HUES6 (cell line): Measurements from ENCODE around the gene PDPK1.
A peak's percentile ranks its signal among the peaks of the same experiment; 100 is the strongest.
"Not testable (repeated sequence)": the region's sequence is repeated elsewhere in the genome, so short reads cannot be mapped to it uniquely, and the experiment has no call there.

ENCODE experiments used
- H3K27ac ChIP-seq: 2 replicates; pipeline ENCODE4 v1.7.0; 2013; ENCODE audit warnings: low read depth, mild to moderate bottlenecking, low read length, inconsistent platforms
- H3K27me3 ChIP-seq: 2 replicates; pipeline ENCODE4 v1.6.1; 2013; ENCODE audit warnings: low read length; ENCODE audit not compliant: control insufficient read depth, insufficient read depth
- H3K36me3 ChIP-seq: 2 replicates; pipeline ENCODE4 v1.6.1; 2013; ENCODE audit warnings: low read length; ENCODE audit not compliant: control insufficient read depth, insufficient read depth
- H3K4me1 ChIP-seq: 2 replicates; pipeline ENCODE4 v1.6.1; 2013; ENCODE audit warnings: low read length; ENCODE audit not compliant: control insufficient read depth, insufficient read depth
- H3K4me3 ChIP-seq: 2 replicates; pipeline ENCODE4 v1.5.1; 2013; ENCODE audit warnings: low read depth, low read length
- H3K9ac ChIP-seq: one replicate; pipeline ENCODE4 v1.6.1; 2013; ENCODE audit warnings: mild to moderate bottlenecking, low read length
- H3K9me3 ChIP-seq: 2 replicates; pipeline ENCODE4 v1.6.1; 2013; ENCODE audit warnings: low read depth, low read length; ENCODE audit not compliant: control insufficient read depth, insufficient read depth

PDPK1 gene

DNA sequence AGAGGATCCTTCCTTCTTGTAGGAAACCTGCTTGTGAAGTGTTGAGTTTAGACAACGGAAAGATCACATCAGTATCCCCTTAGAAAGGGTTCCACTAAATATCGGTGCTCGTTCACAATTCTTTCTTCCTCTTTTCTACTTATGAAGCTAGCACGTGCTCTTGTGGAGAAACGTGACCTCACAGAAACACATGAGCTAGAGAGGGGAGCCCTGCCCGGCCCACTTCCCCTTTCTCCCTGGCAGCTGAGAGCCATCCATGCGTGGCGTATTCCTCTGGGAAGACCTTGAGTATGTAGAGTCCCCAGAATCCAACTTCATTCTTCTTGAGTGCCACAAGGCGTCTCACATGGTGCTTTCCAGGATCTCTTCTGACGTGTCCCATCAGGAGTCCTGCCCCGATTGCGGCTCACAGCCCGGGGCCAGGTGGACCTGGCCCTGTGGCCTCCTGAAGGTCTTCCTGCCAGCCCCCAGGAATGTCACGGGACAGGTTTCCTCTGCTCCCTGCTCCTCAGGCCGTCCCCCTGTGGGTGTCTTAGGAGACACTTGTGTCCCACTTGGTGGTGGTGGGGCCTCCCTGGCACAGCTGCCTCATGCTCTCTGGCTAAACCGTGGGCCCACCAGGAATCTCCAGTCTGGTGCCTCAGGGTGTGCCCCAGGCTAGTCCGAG lies 22.4 kb downstream of the PDPK1 start:
- not testable (repeated sequence) for H3K36me3 ChIP-seq, H3K4me1 ChIP-seq, H3K27ac ChIP-seq, H3K9me3 ChIP-seq, H3K9ac ChIP-seq, H3K4me3 ChIP-seq, H3K27me3 ChIP-seq

DNA sequence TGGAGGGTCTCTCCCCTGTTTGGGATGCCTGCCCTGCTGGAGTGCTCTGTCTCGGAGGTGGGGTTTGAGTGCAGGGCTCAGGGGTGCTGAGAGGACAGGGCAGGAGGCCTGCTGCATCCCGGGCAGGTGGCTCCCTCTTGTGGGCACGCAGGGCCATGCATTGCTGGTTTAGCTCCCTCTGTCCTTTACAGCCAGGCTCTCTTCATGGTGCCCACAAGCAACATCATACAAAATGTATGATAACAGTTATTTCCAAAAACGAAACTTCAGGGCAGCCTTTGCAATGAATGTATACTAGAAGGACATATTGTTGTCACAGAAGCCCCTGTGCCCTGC lies 22.9 kb downstream of the PDPK1 start:
- H3K4me3 ChIP-seq, H3K27ac ChIP-seq, H3K36me3 ChIP-seq, H3K9ac ChIP-seq, H3K4me1 ChIP-seq, H3K27me3 ChIP-seq, H3K9me3 ChIP-seq: not testable (repeated sequence)

DNA sequence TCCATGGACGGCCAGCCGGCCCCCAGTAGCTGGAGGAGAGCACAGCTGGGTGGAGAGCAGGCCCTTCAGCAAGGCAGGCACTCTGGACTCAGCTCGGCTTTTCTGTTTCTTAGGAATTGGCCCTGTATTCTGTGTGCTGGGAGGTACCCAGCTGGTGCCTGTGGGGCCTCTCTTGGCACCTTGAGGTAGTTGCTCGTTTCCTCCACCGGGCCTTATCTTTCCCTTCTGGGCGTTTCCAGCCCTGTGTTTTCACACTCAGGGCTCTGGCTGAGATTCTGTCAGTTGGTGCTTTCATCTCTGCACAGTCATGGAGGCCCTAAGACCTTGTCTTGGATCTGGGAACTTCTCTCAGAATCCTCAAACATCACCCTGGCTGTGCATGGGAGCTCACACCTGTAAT lies 29.7 kb downstream of the PDPK1 start:
- H3K27ac ChIP-seq, H3K9ac ChIP-seq, H3K36me3 ChIP-seq, H3K4me3 ChIP-seq, H3K27me3 ChIP-seq, H3K4me1 ChIP-seq, H3K9me3 ChIP-seq: not testable (repeated sequence)

DNA sequence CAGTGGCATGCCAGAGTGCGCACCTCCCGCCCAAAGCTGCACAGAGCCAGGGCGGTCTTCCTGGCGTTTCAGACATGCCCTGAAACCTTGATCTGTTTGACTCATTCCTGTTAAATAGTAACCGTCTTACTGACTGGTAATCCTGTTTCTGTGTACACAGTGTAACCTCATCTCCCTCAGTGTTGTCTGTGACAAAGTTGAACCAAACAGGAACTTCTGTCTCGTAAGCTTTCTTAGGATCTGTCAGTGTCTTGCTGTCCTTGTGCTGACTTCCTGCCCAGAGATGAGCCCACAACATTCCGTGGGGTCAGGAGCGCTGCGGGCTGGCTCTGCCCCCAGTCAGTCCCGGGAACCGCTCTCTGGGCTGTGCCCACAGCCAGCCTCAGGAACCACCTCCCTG lies 30.8 kb downstream of the PDPK1 start:
- not testable (repeated sequence) for H3K36me3 ChIP-seq, H3K27ac ChIP-seq

DNA sequence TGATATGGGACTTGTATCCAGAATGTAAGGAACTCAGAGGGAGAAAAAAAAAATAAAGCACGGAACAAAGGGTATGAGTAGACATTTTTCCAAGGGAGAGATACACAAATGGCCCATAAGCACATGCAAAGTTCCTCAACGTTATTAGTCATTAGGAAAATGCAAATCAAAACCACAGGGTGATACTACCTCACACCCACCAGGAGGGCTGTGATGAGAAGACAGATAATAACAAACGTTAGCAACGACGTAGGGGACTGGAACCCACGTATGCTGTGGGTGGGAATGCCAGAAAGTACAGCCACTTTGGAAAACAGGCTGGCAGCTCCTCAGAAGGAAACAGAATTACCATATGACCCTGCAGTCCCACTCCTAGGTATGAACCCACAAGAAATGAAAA lies 34.9 kb downstream of the PDPK1 start:
- not testable (repeated sequence) for H3K27ac ChIP-seq, H3K4me1 ChIP-seq, H3K27me3 ChIP-seq, H3K4me3 ChIP-seq, H3K9me3 ChIP-seq, H3K9ac ChIP-seq, H3K36me3 ChIP-seq

More for the DNA sequence above, 30.8 kb downstream of the PDPK1 start:
- not testable (repeated sequence) for H3K4me3 ChIP-seq, H3K9me3 ChIP-seq, H3K4me1 ChIP-seq, H3K9ac ChIP-seq, H3K27me3 ChIP-seq

DNA sequence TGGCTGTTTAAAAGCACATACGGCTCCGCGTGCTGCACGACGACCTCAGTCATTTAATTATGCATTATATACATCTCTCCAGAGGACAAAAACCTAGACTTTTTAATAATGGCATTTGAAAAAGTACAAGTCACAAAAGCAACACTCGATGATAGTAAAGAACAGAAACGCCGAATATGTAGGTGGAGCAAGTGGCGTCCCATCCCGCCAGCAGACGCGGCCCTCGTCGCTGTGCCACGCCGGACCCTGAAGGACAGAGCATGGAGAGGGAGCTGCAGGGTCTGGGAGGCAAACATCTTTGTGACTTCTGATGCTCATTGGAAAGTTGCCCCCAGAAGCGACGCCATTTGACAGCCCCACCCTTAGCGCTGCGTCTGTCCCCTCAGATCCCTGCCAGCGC lies 38.0 kb downstream of the PDPK1 start:
- H3K4me3 ChIP-seq, H3K27me3 ChIP-seq, H3K9ac ChIP-seq, H3K27ac ChIP-seq, H3K4me1 ChIP-seq, H3K36me3 ChIP-seq, H3K9me3 ChIP-seq: not testable (repeated sequence)

DNA sequence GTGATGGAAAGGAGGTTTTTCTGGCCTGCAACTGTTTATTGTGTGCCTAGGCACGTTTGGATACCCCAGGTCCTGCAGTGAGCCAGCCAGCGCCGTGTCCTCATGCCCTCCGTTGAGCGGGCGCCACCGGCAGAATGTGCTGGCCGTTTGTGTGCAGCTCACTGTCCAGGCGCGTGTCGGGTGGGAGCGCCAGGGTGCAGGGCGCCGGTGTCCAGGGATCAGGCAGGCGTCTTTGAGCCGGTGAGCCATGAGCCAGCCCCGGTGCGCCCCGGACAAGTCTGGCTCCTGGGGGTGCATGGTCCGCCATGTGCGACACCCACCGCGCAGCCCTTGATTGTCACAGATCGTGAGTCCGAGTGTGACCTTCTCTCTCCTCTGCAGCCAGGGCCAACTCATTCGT lies 39.2 kb downstream of the PDPK1 start:
- not testable (repeated sequence) for H3K27me3 ChIP-seq, H3K27ac ChIP-seq, H3K4me1 ChIP-seq, H3K4me3 ChIP-seq, H3K36me3 ChIP-seq, H3K9ac ChIP-seq, H3K9me3 ChIP-seq

DNA sequence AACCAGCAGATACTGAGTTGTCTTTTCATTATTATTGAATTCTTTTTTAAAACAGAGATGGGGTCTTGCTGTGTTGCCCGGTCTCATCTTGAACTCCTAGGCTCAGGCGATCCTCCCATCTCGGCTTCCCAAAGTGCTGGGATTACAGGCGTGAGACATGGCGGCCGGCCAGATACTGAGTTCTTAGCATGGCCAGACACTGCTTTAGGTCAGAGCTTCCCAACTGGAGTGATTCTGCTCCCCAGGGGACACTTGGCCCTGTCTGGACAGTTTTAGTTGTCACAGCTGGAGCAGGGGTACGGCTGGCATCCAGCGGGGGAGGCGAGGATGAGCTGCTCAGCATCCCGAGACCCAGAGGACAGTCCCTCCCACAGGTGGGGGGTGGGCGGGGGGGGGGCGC lies 41.1 kb downstream of the PDPK1 start:
- not testable (repeated sequence) for H3K27ac ChIP-seq, H3K4me1 ChIP-seq, H3K4me3 ChIP-seq, H3K9ac ChIP-seq, H3K27me3 ChIP-seq, H3K9me3 ChIP-seq, H3K36me3 ChIP-seq

DNA sequence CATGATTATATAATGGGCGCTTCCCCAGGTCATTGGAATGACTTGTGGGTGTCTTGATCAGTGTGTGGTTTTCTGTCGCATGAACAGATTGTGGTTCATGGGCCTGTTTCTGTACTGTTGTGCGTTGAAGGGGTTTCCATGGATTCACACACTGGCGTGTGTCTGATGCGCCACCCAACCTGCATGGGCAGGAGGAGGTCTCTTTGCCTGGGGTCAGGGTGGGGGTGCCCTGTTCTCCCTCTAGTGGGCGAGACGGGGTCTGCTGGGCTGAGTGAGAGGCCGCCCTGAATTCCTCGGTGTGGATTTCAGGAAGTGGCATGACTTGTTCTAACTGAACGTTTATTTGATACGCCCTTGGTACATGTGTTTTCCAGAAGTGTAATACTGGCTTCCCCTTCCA lies 42.3 kb downstream of the PDPK1 start:
- H3K9me3 ChIP-seq, H3K9ac ChIP-seq, H3K36me3 ChIP-seq, H3K4me3 ChIP-seq, H3K27ac ChIP-seq, H3K4me1 ChIP-seq, H3K27me3 ChIP-seq: not testable (repeated sequence)

DNA sequence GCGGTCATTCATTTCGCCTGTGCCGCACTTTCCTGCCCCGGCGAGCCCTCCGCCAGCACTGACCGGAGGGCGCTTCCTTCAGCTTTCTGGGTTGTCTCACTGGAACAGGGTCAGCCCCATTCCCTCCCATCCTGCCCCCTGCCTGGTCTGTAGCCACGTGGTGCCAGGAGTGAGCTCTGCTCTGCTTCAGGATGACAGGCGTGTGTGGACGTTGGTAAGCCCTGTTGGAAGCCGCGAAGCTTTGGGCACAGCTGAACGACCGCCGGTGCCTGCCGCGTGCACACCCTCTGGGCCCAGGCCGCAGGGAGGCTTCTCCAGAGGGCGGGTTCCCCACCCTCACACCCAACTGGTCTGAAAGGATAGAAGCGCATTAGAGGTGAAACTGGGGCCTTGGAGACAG lies 43.0 kb downstream of the PDPK1 start:
- not testable (repeated sequence) for H3K9ac ChIP-seq, H3K27ac ChIP-seq, H3K4me3 ChIP-seq, H3K4me1 ChIP-seq, H3K36me3 ChIP-seq, H3K27me3 ChIP-seq, H3K9me3 ChIP-seq

DNA sequence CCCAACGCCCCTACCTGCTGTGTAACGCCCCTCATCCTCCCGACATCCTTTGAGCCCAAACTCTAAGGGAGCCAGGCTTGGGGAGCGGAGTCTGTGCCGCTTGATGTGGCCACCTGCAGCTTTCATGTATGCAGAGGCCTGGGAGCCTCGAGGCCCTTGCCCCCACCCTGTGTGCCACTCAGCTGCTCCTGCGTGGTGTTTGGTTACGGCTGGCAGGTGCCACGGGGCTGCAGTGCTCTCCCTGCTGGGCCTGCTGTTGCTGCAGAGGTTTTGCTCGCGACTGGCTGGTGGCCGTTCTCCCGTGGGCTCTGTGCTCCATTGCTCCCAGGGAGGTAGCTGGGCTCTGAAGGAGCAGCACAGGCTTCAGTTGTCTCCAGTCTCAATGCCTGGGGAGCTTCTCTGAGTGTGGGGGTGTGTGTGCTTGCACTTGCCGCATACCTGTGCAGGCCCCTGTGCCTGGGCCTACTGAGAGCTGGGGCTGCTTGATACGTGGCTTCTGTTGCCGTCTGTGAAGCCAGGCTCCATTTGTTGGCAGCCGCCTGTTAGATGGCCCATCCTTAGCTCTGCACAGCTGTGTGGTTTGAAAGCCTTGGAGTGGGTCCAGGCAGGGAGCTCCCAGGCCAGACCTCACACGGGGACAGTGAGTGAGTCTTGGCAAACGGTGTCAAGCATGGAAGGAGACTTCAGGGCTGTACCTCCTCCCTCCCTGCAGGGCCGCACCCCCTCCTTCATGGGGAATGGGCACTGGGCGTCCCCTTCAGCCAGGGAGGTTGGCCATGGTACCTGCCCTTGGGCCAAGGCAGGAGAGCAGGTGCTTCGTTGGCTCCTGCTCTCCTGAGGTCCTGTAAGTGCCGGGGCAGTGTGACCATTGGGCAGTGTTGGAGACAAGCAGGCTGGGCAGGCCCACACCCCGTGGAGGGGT lies 47.2 kb downstream of the PDPK1 start:
- H3K27me3 ChIP-seq = no peaks in the 10 kb centered on the region
- no peaks in the 10 kb centered on the region for H3K4me1 ChIP-seq
- peak overlapping the region; percentile 31 for H3K9ac ChIP-seq
- H3K36me3 ChIP-seq = peaks cover 39% of the 10 kb centered on the region
- no peak overlapping the region for H3K27ac ChIP-seq
- H3K9me3 ChIP-seq = no peaks in the 10 kb centered on the region
- no peak overlapping the region for H3K4me3 ChIP-seq
